Endothelial cell of hepatic sinusoid (primary cell): ENCODE results near the gene GGTLC2.
"Not testable (repeated sequence)": the region's sequence is repeated elsewhere in the genome, so short reads cannot be mapped to it uniquely, and the experiment has no call there.

ENCODE experiments used
- in situ Hi-C: cut with HindIII; loops from 2 replicates; pipeline ENCODE4 v1.10.0; 2017; ENCODE audit warnings: low sequenced_read_pairs

The GGTLC2 gene

DNA sequence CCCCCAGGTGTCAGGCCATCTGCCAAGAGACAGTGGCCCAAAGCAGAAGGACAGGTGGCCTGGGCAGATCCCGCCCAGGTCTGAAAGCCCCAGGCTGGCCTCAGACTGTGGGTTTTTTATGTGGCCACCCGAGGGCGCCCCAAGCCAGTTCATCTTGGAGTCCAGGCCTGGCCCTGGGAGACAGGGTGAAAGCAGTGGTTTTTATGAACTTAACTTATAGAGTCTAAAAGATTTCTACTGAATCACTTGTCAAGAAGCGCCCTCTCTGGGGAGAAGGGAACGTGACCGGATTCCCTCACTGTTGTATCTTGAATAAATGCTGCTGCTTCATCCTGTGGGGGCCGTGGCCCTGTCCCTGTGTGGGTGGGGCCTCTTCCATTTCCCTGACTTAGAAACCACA lies 8.2 kb upstream of the GGTLC2 start:
- in situ Hi-C loops, result not testable (repeated sequence)

DNA sequence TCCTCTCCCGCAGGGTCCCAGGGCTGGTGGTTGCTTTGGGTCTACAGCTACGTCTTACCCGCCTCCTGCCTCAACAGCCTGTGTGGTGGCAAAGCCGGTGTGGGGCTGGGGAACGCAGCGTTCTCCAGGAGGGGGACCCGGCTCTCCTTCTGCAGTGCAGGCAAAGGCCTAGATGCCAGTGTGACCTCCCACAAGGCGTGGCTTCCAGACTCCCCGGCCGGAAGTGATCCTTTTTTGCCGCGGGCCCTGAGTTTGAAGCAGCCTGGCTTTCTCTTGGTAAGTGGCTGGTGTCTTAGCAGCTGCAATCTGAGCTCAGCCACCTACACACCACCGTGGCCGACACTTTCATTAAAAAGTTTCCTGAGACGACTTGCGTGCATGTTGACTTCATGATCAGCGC lies 6.1 kb upstream of the GGTLC2 start:
- in situ Hi-C loops, result not testable (repeated sequence)

DNA sequence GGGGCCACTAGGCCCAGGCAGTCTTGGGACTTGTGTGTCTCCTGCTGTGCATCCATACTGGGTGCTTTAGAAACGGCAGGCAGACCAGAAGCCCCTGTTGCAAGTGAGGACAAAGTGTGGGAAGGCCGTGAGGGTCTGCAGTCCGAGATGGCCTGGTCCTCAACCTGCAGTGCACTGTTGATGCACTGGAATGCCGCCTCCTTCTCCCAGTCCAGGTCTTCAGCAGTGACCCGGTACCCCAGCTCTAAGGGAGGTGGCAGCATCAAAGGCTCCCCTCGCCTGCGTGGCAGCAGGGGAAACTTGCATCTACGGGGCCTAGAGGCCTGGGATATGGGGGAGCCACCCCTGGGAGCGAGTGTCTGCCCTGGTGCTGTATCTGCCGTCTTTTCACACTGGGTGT lies 2.2 kb upstream of the GGTLC2 start:
- in situ Hi-C loops, result not testable (repeated sequence)

DNA sequence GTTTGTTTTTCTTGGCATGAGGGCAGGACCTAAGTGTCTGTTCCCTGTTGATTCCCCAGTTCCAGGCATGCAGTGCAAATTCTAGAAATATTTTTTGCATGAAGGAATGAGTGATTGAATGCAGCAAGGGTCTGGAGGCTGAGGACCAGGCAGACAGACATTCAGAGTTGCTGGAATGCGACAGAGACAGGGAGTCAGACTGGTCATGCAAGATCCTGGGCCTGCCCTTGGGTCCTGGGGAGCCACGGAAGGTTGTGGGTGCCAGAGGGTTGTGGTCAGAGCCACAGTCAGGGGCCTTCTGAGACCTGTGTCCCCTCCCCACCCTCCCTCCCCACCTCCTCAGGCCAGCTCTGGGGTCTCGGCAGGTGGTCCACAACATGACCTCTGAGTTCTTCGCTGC lies 1.6 kb downstream of the GGTLC2 start:
- in situ Hi-C loops, result not testable (repeated sequence)

GRCh38 chr22:22647952-22648351 lies 3.5 kb downstream of the GGTLC2 start:
- in situ Hi-C loops, result not testable (repeated sequence)

- in situ Hi-C loops, result not testable (repeated sequence)
Measured at GRCh38 chr22:22648863-22649536, 4.6 kb downstream of the GGTLC2 start.

DNA sequence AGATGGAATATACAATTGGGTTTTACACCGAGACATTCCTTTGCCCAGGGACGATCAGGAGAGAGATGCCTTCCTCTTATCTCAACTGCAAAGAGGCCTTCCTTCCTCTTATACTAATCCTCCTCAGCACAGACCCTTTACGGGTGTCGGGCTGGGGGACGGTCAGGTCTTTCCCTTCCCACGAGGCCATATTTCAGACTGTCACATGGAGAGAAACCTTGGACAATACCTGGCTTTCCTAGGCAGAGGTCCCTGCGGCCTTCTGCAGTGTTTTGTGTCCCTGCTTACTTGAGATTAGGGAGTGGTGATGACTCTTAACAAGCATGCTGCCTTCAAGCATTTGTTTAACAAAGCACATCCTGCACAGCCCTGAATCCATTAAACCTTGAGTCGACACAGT lies 5.3 kb downstream of the GGTLC2 start:
- in situ Hi-C loops, result loop anchor here (25.0 kb wide), 1 partner anchor 113 kb away; no protein-coding TSS in a partner anchor

DNA sequence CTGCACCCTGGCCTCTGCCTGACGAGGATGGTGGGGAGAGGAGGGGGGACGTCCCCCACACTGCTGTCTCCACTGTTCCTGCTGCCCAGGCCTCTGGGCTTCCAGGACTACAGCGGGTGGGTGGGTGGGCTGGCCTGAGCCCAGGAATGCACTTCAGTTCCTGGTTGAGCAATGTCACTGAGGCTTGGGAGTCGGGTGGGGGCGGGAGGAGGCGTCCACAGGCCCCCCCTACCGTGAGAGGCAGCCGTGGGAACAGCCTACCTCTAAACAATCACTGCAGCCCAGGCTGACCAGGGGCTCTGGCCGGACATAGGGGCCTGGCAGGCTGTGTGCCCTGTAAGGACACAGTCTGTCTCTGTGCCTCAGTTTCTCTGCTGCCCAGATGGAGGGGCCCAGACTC lies 6.0 kb downstream of the GGTLC2 start:
- in situ Hi-C loops, result loop anchor here (25.0 kb wide), 1 partner anchor 112 kb away; no protein-coding TSS in a partner anchor

DNA sequence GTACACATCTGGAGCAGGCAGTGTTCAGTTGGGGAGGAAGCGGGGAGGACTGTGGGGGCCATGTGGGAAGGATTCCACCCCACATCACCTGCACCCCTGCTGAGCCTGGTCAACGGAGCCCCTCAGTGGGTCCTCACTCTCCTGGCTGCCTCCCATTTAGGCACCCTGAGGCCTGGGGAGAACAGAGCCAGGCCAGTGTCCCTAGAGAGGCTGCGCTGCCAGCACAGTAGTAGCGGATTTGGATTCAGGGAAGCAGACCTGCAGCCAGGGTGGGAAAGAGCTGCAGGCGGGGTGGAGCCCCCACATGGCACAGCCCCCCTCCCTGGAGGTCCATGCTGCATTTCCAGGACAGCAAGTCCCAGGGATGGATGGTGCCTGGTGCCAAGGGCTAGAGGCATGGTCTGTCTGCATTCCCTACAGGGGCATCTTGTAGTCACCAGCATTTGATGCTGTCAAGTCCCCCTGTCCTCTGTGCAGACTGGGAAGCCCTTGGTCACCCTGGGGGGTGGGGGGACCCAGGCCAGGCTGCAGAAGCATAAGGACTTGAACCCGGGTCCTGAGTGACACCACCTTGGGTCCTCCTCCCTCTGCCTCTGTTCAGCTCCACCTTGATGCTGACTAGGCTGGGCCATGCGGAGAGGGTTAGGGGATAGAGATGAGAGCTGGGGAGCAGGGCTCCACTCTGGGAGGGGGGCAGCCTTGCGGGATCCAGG lies 6.5 kb downstream of the GGTLC2 start:
- in situ Hi-C loops, result loop anchor here (25.0 kb wide), 1 partner anchor 111 kb away; no protein-coding TSS in a partner anchor

GRCh38 chr22:22651593-22651992 lies 7.2 kb downstream of the GGTLC2 start:
- in situ Hi-C loops, result loop anchor here (25.0 kb wide), 1 partner anchor 111 kb away; no protein-coding TSS in a partner anchor

GRCh38 chr22:22652102-22652501 lies 7.7 kb downstream of the GGTLC2 start:
- in situ Hi-C loops, result loop anchor here (25.0 kb wide), 1 partner anchor 110 kb away; no protein-coding TSS in a partner anchor

DNA sequence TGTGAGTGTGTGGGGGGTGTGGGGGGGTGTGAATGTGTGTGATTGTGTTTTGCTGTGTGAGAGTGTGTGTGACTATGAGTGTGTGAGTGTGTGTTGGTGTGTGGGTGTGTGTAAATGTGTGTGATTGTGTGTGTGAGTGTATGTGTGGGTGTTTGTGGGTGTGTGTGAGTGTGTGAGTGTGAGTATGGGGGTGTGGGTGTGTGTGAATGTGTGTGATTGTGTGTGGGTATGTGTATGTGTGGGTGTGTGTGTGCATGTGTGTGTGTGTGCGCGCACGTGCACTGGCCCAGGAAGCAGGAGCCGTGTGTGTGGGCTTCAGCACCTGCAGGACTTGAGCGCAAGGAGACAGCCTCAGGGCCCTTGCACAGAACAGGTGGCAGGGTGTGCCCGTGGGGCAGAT lies 8.2 kb downstream of the GGTLC2 start:
- in situ Hi-C loops, result loop anchor here (25.0 kb wide), 1 partner anchor 110 kb away; no protein-coding TSS in a partner anchor

GRCh38 chr22:22653677-22654381 lies 9.4 kb downstream of the GGTLC2 start:
- in situ Hi-C loops, result loop anchor here (25.0 kb wide), 1 partner anchor 108 kb away; no protein-coding TSS in a partner anchor

DNA sequence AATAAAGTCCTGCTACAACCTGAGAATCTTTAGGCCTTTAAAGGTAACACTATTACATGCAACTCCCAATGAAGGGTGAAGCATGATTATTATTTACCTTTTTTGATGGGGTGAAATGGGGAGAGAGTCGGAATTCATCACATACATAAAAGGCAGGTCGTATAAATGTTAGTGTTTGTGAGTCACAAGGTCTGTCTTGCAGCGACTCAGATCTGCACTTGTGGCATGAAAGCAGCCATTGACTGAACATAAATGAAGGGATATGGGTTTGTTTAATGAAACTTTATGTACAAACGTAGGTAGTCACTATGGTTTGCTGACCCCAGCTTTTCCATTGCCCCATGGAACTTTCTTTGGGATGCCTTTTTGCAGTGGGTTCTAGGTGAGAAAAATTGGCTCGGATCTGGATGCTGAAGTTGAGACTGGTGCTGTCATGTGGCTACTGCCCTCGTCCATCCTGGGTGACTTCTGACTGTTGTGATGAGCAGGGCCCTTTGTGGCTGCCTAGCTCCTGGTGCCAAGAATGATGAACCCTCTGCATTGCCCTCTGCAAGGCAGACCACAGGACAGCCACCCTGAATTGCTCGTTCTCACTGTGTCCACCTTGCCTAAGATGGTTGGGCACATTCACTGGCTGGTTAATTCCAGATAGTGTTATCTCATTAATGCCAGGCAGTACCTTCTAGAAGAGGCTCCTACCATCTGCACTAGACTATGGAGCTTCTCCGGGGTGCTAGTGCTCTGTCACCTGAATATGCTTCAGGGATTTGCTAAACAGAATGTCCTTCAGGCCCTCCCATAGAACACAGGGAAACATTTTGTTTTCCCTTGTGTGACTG lies 11.3 kb downstream of the GGTLC2 start:
- in situ Hi-C loops, result loop anchor here (25.0 kb wide), 1 partner anchor 107 kb away; no protein-coding TSS in a partner anchor

GRCh38 chr22:22657712-22658111 lies 13.3 kb downstream of the GGTLC2 start:
- in situ Hi-C loops, result loop anchor here (25.0 kb wide), 1 partner anchor 105 kb away; no protein-coding TSS in a partner anchor

DNA sequence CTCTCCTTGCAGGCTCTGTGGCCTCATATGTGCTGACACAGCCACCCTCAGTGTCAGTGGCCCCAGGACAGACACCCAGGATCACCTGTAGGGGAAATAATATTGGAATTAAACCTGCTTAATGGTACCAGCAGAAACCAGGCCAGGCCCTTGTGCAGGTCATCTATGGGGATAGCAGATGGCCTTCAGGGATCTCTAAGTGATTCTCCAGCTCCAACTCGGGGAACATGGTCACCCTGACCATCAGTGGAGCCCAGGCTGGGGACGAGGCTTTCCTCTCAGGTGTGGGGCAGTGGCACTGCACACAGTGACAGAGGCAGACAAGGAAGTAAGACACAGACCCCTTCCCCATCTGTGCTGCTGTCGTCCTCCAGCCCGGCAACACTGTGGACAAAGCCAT lies 16.9 kb downstream of the GGTLC2 start:
- in situ Hi-C loops, result loop anchor here (25.0 kb wide), 1 partner anchor 101 kb away; no protein-coding TSS in a partner anchor

DNA sequence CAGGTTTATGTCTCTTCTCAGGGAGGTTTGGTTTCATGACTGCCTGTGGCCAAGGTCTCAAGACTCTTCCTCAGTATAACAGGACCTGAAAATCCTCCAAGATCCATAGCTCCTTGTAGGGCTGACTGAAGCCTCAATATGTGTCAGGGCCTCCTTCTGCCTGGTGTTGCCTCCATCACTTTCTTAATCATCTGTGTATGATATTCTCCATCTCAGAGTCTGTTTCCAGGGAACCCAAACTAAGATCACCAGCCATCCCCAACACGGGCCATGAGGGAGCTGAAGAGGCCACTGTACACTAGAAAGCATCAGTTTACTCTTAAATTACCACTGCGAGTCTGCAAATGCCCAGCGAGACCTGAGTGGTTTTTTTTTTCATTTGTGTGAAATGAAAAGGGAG lies 17.7 kb downstream of the GGTLC2 start:
- in situ Hi-C loops, result loop anchor here (25.0 kb wide), 1 partner anchor 100 kb away; no protein-coding TSS in a partner anchor

DNA sequence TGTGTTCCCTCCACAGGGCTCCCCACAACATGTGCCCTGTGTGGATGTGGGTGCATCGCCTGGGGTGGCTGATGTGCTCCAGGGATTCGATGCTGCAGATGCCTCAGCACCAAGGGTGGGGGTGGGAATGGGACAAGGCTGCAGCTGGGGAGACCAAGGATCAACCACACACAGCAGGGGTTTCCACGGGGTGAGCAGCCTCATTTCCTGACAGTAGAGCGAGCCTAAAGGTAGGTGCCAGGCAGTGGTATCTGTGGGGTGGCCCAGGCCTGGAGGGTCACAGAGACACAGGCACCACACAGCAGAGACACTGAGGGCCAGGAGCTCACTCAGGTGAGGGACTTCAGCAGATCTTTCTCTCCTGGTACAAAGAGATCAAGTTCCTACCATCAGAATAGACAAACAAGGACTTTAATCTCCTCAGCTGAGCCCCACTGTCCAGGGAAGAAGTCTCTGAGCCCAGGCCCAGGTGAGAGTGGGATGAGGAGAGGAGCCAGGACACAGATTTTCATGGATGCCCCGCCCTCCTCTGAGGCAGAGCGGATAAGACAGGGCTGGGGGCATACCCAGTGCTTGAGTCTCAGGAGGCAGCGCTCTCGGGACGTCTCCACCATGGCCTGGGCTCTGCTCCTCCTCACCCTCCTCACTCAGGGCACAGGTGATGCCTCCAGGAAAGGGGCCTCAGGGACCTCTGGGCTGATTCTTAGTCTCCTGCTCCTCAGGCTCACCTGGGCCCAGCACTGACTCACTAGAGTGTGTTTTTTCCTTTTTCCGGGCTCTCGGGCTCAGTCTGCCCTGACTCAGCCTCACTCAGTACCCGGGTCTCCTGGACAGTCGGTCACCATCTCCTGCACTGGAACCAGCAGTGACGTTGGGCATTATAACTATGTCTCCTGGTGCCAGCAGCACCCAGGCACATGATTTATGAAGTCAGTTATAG lies 19.7 kb downstream of the GGTLC2 start:
- in situ Hi-C loops, result loop anchor here (25.0 kb wide), 1 partner anchor 98 kb away; no protein-coding TSS in a partner anchor
